Uterus (tissue), 4 donors: Measurements from ENCODE around the gene CD226. TPM values are rescaled to one million over a fixed set of nuclear protein-coding genes. Genes with fewer than 3 reads are reported as not detected.
"Not testable (repeated sequence)": the region's sequence is repeated elsewhere in the genome, so short reads cannot be mapped to it uniquely, and the experiment has no call there.

Source experiments
- DNase-seq, 2 donors: peaks; one replicate each; pipeline ENCODE4 v3.0.0-alpha.2; 2019 to 2020
- H3K27ac ChIP-seq, 2 donors: fragments of 200-600 bp; sonication (generic); 1 replicate in 1 of 2; 2 replicates in 1 of 2; pipeline ENCODE4 v1.5.1; 2016 to 2018
- H3K27me3 ChIP-seq, 2 donors: fragments of 200-600 bp; sonication (generic); one replicate each; pipeline ENCODE4 v1.5.1; 2018 to 2019; ENCODE audit warnings: control low read depth in 1 of 2
- H3K36me3 ChIP-seq, 2 donors: fragments of 200-600 bp; sonication (generic); one replicate each; pipeline ENCODE4 v1.5.1; 2019; ENCODE audit warnings: control low read depth in 1 of 2
- H3K4me1 ChIP-seq, 2 donors: fragments of 200-600 bp; sonication (generic); one replicate each; pipeline ENCODE4 v1.5.1; 2018 to 2019; ENCODE audit warnings: control low read depth in 1 of 2
- H3K4me3 ChIP-seq, 2 donors: fragments of 200-600 bp; sonication (generic); 1 replicate in 1 of 2; 2 replicates in 1 of 2; pipeline ENCODE4 v1.5.1; 2018 to 2019; ENCODE audit warnings: mild to moderate bottlenecking in 1 of 2
- H3K9me3 ChIP-seq, 2 donors: fragments of 200-600 bp; sonication (generic); one replicate each; pipeline ENCODE4 v1.5.1; 2019; ENCODE audit warnings: control low read depth in 1 of 2
- CTCF ChIP-seq, 4 experiments: fragments of 200-600 bp in 2 of 4; fragments of 450-650 bp in 2 of 4; sonication (generic) in 2 of 4; IDR thresholded peaks; one replicate each; pipeline ENCODE4 v1.5.1; 2016 to 2019; ENCODE audit warnings: antibody characterized with exemption in 4 of 4, mild to moderate bottlenecking in 2 of 4, moderate library complexity in 1 of 4
- POLR2A ChIP-seq, 2 donors: fragments of 450-650 bp; IDR thresholded peaks; one replicate each; pipeline ENCODE4 v1.6.1; 2016; ENCODE audit warnings: antibody characterized with exemption in 2 of 2, mild to moderate bottlenecking in 1 of 2, moderate library complexity in 1 of 2
- intact Hi-C: fragments of 100-400 bp; cut with DNase I; formaldehyde crosslinking; loops from one replicate; pipeline ENCODE4 v1.15.1; 2023; ENCODE audit warnings: low total_unique reads
- total RNA-seq, 4 donors: library from RNA; depleted of rRNA in 3 of 4; stranded (reverse); fragments of >200 nt in 3 of 4; gene quantifications; one replicate each; pipeline versions ENCODE4 v1.1.0 to v1.2.4, GENCODE V29; 2014 to 2023
- donor health status: DM: yes; HTN: yes; CAD: no.

Gene CD226
- total RNA-seq, 4 donors from 2014 or later = 0.59 to 5.5 (median 2.9) TPM; not detected in 1

DNA sequence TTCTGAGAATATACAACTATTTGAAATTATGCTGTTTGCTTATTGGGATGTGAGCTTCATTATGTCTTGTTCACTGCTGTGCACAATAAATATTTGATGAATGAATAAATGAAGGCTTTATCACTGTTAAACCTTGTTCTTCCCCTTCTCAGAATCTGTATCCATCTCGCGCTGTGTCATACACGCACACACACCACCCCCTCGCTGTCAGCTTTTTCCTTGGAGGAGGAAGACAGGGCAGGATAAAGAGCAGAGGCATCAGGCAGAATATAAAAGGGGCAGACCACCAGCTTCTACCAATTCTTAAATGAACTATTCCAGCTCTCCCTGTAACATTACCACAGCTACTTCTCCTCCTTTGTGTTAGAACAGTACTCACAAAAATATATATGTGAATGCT lies 75.0 kb downstream of the CD226 start:
- Histone ChIP-seq H3K4me1 (no peaks in the 10 kb centered on the region), H3K27ac (no peak overlapping the region), H3K4me3 (no peak overlapping the region), H3K9me3 (no peaks in the 10 kb centered on the region), H3K36me3 (no peaks in the 10 kb centered on the region), H3K27me3 (no peaks in the 10 kb centered on the region)
- intact Hi-C loops = no loop called here
- TF ChIP-seq CTCF (IDR thresholded peaks at IDR 0.05) (no peak), POLR2A (IDR thresholded peaks at IDR 0.05) (no peak)
- DNase-seq = no peak

- Histone ChIP-seq H3K27me3 (no peaks in the 10 kb centered on the region), H3K9me3 (no peaks in the 10 kb centered on the region), H3K4me3 (no peak overlapping the region), H3K4me1 (no peaks in the 10 kb centered on the region), H3K27ac (no peak overlapping the region), H3K36me3 (no peaks in the 10 kb centered on the region)
- no peak for DNase-seq
- TF ChIP-seq CTCF (IDR thresholded peaks at IDR 0.05) = no peak
- no peak for TF ChIP-seq POLR2A (IDR thresholded peaks at IDR 0.05)
- intact Hi-C loops = no loop called here
These were observed 76.3 kb downstream of the CD226 start for GRCh38 chr18:69871363-69871762.

DNA sequence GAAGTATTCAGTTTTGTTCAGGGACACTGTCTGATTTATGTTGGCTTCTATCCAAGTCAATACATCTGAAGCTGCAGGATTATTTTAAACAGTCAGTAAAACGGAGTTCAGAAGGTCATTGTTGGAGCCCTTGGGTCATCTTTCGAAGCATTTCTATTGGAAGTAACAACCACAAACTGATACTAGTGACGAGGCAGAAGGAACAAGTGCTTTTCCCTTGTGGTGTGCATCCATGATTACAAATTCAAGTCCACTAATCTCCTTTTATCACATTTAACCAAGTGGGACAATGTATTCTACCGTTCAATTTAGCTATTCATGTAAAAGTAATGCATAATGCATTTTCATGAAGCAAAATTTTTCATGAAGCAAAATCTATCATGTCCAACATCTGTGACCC lies 76.9 kb downstream of the CD226 start:
- no peak overlapping the region for H3K27ac ChIP-seq
- no peak for DNase-seq
- TF ChIP-seq POLR2A (IDR thresholded peaks at IDR 0.05) (no peak), CTCF (IDR thresholded peaks at IDR 0.05) (no peak)
- no peaks in the 10 kb centered on the region for H3K4me1 ChIP-seq
- H3K27me3 ChIP-seq = no peaks in the 10 kb centered on the region
- no peaks in the 10 kb centered on the region for H3K9me3 ChIP-seq
- intact Hi-C loops = no loop called here
- H3K4me3 ChIP-seq = no peak overlapping the region
- H3K36me3 ChIP-seq = no peaks in the 10 kb centered on the region

GRCh38 chr18:69866212-69866611 lies 81.5 kb downstream of the CD226 start:
- TF ChIP-seq CTCF (IDR thresholded peaks at IDR 0.05) (no peak), POLR2A (IDR thresholded peaks at IDR 0.05) (no peak)
- Histone ChIP-seq H3K36me3 (no peaks in the 10 kb centered on the region), H3K4me1 (no peaks in the 10 kb centered on the region), H3K27ac (no peak overlapping the region), H3K9me3 (no peaks in the 10 kb centered on the region), H3K27me3 (no peaks in the 10 kb centered on the region), H3K4me3 (no peak overlapping the region)
- no peak for DNase-seq
- intact Hi-C loops = no loop called here

GRCh38 chr18:69865776-69866175 lies 81.9 kb downstream of the CD226 start:
- H3K36me3 ChIP-seq = no peaks in the 10 kb centered on the region
- no peak overlapping the region for H3K27ac ChIP-seq
- no peaks in the 10 kb centered on the region for H3K4me1 ChIP-seq
- no peaks in the 10 kb centered on the region for H3K9me3 ChIP-seq
- TF ChIP-seq CTCF (IDR thresholded peaks at IDR 0.05) = no peak
- no peak for TF ChIP-seq POLR2A (IDR thresholded peaks at IDR 0.05)
- no peaks in the 10 kb centered on the region for H3K27me3 ChIP-seq
- H3K4me3 ChIP-seq = no peak overlapping the region
- intact Hi-C loops = no loop called here
- DNase-seq = no peak

DNA sequence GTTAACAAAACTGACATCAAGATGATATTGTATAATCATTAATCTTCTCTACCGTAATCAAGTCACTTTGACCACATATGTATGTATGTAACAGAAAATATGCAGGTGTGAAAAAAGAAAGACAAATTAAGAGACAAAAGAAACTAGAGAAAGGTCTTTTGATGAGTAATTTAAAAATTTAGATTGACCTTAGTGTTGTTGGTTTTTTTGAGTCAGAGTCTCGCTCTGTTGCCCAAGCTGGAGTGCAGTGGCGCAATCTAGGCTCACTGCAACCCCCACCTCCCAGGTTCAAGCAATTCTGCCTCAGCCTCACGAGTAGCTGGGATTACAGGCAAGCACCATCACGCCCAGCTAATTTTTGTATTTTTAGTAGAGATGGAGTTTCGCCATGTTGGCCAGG lies 82.9 kb downstream of the CD226 start:
- DNase-seq = not testable (repeated sequence)

More for the DNA sequence above, 82.9 kb downstream of the CD226 start:
- H3K4me1 ChIP-seq, H3K27me3 ChIP-seq, intact Hi-C loops, H3K27ac ChIP-seq, H3K4me3 ChIP-seq, H3K36me3 ChIP-seq, H3K9me3 ChIP-seq: not testable (repeated sequence)
